ENCODE results near the gene TNFRSF1B. TPM values are rescaled to one million over a fixed set of nuclear protein-coding genes. Genes with fewer than 3 reads are reported as not detected.

TNFRSF1B gene
- total RNA-seq, 1 donor from 2014 or later: 67.0 TPM

GRCh38 chr1:12200208-12200607 lies 33.4 kb downstream of the TNFRSF1B start:
- peaks cover 61% of the 10 kb centered on the region for H3K36me3 ChIP-seq
- H3K27ac ChIP-seq: no peak overlapping the region
- DNase-seq (no peak), ATAC-seq (no peak)
- H3K4me1 ChIP-seq: peaks cover 13% of the 10 kb centered on the region
- H3K4me3 ChIP-seq: no peak overlapping the region
- no peaks in the 10 kb centered on the region for H3K27me3 ChIP-seq (ENCODE audit: low read depth)
- H3K9me3 ChIP-seq: no peaks in the 10 kb centered on the region
- TF ChIP-seq CTCF (IDR thresholded peaks at IDR 0.05): no peak
- intact Hi-C loops (cut with DNase I): no loop called here

GRCh38 chr1:12201352-12202189 lies 34.8 kb downstream of the TNFRSF1B start:
- no peak for TF ChIP-seq CTCF (IDR thresholded peaks at IDR 0.05)
- intact Hi-C loops (cut with DNase I): no loop called here
- Histone ChIP-seq H3K27ac (no peak overlapping the region), H3K4me3 (no peak overlapping the region), H3K9me3 (no peaks in the 10 kb centered on the region), H3K4me1 (peaks cover 9% of the 10 kb centered on the region), H3K36me3 (peaks cover 56% of the 10 kb centered on the region), H3K27me3 (ENCODE audit: low read depth) (no peaks in the 10 kb centered on the region)
- DNase-seq (no peak), ATAC-seq (no peak)

GRCh38 chr1:12202190-12202497 lies 35.4 kb downstream of the TNFRSF1B start:
- H3K4me3 ChIP-seq: no peak overlapping the region
- DNase-seq: no peak
- H3K27ac ChIP-seq: no peak overlapping the region
- H3K9me3 ChIP-seq: no peaks in the 10 kb centered on the region
- H3K27me3 ChIP-seq (ENCODE audit: low read depth): no peaks in the 10 kb centered on the region
- peaks cover 59% of the 10 kb centered on the region for H3K36me3 ChIP-seq
- TF ChIP-seq CTCF (IDR thresholded peaks at IDR 0.05): no peak
- ATAC-seq: no peak
- H3K4me1 ChIP-seq: peaks cover 3% of the 10 kb centered on the region
- intact Hi-C loops (cut with DNase I): no loop called here

GRCh38 chr1:12202577-12202976 lies 35.8 kb downstream of the TNFRSF1B start:
- Histone ChIP-seq H3K27me3 (ENCODE audit: low read depth) (no peaks in the 10 kb centered on the region), H3K4me1 (no peaks in the 10 kb centered on the region), H3K9me3 (no peaks in the 10 kb centered on the region), H3K4me3 (no peak overlapping the region), H3K36me3 (peaks cover 59% of the 10 kb centered on the region), H3K27ac (no peak overlapping the region)
- DNase-seq (no peak), ATAC-seq (no peak)
- intact Hi-C loops (cut with DNase I): no loop called here
- TF ChIP-seq CTCF (IDR thresholded peaks at IDR 0.05): no peak

GRCh38 chr1:12203216-12204007 lies 36.6 kb downstream of the TNFRSF1B start:
- Histone ChIP-seq H3K27me3 (ENCODE audit: low read depth) (no peaks in the 10 kb centered on the region), H3K27ac (no peak overlapping the region), H3K36me3 (peaks cover 56% of the 10 kb centered on the region), H3K9me3 (no peaks in the 10 kb centered on the region), H3K4me3 (no peak overlapping the region), H3K4me1 (peaks cover 2% of the 10 kb centered on the region)
- ATAC-seq (peak in 1 of 2 donors; percentile 10), DNase-seq (no peak)
- TF ChIP-seq CTCF (IDR thresholded peaks at IDR 0.05): no peak
- intact Hi-C loops (cut with DNase I): no loop called here

All from lower lobe of right lung (tissue), 2 donors.